ENCODE measurements around the gene RNASET2. TPM values are rescaled to one million over a fixed set of nuclear protein-coding genes. Genes with fewer than 3 reads are reported as not detected.

RNASET2 gene
- polyA plus RNA-seq, 2 of the 4 experiments (the other 2 are of a cell fraction) = 9.3 to 11.2 TPM

- H3K4me2 ChIP-seq = no peak overlapping the region
- no peak overlapping the region for H3K27ac ChIP-seq
- 80% methylated on average over 17 of the region's 19 CpGs for WGBS (ENCODE audit: missing lambda C conversion rate)
- FAIRE-seq (no peak), DNase-seq (ENCODE audit: low read depth in 1 of 2, low spot score in 1 of 2) (no peak), ATAC-seq (no peak)
- no peaks in the 10 kb centered on the region for H3K9me3 ChIP-seq
- TF ChIP-seq EHMT2 (IDR thresholded peaks at IDR 0.05; ENCODE audit: low read depth) (no peak), HOXB13 (CRISPR knock-in tag; IDR thresholded peaks at IDR 0.05; ENCODE audit: low read depth) (no peak)
- TF ChIP-seq, protein P1, sequence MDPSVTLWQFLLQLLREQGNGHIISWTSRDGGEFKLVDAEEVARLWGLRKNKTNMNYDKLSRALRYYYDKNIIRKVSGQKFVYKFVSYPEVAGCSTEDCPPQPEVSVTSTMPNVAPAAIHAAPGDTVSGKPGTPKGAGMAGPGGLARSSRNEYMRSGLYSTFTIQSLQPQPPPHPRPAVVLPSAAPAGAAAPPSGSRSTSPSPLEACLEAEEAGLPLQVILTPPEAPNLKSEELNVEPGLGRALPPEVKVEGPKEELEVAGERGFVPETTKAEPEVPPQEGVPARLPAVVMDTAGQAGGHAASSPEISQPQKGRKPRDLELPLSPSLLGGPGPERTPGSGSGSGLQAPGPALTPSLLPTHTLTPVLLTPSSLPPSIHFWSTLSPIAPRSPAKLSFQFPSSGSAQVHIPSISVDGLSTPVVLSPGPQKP (IDR thresholded peaks at IDR 0.05; ENCODE audit: low read depth, low read length) = no peak
- ChIA-PET CTCF (no interaction called here), POLR2A (no interaction called here)
- no peaks in the 10 kb centered on the region for H3K4me1 ChIP-seq
- no peak overlapping the region for H3K4me3 ChIP-seq
Observed at GRCh38 chr6:166925141-166925996, 31.0 kb downstream of the RNASET2 start.

DNA sequence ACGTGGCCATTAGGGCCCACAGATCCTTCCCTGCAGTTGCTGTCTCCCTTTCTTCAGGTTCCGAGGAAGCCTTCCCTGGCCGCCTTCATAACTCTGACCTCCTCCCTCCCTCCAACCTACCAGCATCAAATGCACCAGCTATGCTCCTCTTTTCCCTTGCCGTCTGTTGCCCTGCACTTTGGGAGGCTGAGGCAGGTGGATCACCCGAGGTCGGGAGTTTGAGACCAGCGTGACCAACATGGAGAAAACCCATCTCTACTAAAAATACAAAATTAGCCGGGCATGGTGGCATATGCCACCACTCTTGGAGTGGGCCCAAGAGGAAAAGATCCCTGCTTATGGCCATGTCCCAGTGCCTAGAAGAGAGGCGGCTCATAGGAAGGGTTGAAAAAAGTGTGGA, 31.8 kb downstream of the RNASET2 start:
- no peak overlapping the region for H3K4me2 ChIP-seq

More for the DNA sequence above, 31.8 kb downstream of the RNASET2 start:
- ChIA-PET POLR2A (no interaction called here), CTCF (no interaction called here)
- H3K9me3 ChIP-seq = no peaks in the 10 kb centered on the region
- H3K4me1 ChIP-seq = no peaks in the 10 kb centered on the region
- 92% methylated on average over 9 of the region's 9 CpGs for WGBS (ENCODE audit: missing lambda C conversion rate)
- ATAC-seq (no peak), DNase-seq (ENCODE audit: low read depth in 1 of 2, low spot score in 1 of 2) (no peak), FAIRE-seq (no peak)
- H3K27ac ChIP-seq = no peak overlapping the region
- no peak overlapping the region for H3K4me3 ChIP-seq
- TF ChIP-seq POLR2A (IDR thresholded peaks at IDR 0.05; ENCODE audit: low read length) (no peak), CHD2 (IDR thresholded peaks at IDR 0.05; ENCODE audit: low read length, partially characterized antibody) (no peak), CBX8 (IDR thresholded peaks at IDR 0.05) (no peak), GATA3 (IDR thresholded peaks at IDR 0.05; ENCODE audit: borderline replicate concordance) (no peak), ZSCAN20 (CRISPR knock-in tag; IDR thresholded peaks at IDR 0.05) (no peak), E2F6 (IDR thresholded peaks at IDR 0.05; ENCODE audit: borderline replicate concordance, low read depth) (no peak), RNF2 (IDR thresholded peaks at IDR 0.05; ENCODE audit: borderline replicate concordance, low read depth) (no peak), HEYL (CRISPR knock-in tag; IDR thresholded peaks at IDR 0.05) (no peak), HOXA7 (CRISPR knock-in tag; IDR thresholded peaks at IDR 0.05) (no peak), HDAC2 (IDR thresholded peaks at IDR 0.05) (no peak), ZNF302 (CRISPR knock-in tag; IDR thresholded peaks at IDR 0.05) (no peak), MAZ (IDR thresholded peaks at IDR 0.05; ENCODE audit: borderline replicate concordance, low read depth, low read length) (no peak), KDM1A (IDR thresholded peaks at IDR 0.05; ENCODE audit: low read depth) (no peak), NFE2L2 (conservative IDR thresholded peaks at IDR 0.05; ENCODE audit: low read length) (no peak), EHF (CRISPR knock-in tag; IDR thresholded peaks at IDR 0.05) (no peak), USF2 (IDR thresholded peaks at IDR 0.05) (no peak), BHLHE40 (IDR thresholded peaks at IDR 0.05; ENCODE audit: low read depth, low read length) (no peak)
- TF ChIP-seq, protein P2, sequence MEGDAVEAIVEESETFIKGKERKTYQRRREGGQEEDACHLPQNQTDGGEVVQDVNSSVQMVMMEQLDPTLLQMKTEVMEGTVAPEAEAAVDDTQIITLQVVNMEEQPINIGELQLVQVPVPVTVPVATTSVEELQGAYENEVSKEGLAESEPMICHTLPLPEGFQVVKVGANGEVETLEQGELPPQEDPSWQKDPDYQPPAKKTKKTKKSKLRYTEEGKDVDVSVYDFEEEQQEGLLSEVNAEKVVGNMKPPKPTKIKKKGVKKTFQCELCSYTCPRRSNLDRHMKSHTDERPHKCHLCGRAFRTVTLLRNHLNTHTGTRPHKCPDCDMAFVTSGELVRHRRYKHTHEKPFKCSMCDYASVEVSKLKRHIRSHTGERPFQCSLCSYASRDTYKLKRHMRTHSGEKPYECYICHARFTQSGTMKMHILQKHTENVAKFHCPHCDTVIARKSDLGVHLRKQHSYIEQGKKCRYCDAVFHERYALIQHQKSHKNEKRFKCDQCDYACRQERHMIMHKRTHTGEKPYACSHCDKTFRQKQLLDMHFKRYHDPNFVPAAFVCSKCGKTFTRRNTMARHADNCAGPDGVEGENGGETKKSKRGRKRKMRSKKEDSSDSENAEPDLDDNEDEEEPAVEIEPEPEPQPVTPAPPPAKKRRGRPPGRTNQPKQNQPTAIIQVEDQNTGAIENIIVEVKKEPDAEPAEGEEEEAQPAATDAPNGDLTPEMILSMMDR (IDR thresholded peaks at IDR 0.05) = no peak
- TF ChIP-seq, protein P3, sequence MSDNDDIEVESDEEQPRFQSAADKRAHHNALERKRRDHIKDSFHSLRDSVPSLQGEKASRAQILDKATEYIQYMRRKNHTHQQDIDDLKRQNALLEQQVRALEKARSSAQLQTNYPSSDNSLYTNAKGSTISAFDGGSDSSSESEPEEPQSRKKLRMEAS (IDR thresholded peaks at IDR 0.05) = no peak
- TF ChIP-seq, protein P4, sequence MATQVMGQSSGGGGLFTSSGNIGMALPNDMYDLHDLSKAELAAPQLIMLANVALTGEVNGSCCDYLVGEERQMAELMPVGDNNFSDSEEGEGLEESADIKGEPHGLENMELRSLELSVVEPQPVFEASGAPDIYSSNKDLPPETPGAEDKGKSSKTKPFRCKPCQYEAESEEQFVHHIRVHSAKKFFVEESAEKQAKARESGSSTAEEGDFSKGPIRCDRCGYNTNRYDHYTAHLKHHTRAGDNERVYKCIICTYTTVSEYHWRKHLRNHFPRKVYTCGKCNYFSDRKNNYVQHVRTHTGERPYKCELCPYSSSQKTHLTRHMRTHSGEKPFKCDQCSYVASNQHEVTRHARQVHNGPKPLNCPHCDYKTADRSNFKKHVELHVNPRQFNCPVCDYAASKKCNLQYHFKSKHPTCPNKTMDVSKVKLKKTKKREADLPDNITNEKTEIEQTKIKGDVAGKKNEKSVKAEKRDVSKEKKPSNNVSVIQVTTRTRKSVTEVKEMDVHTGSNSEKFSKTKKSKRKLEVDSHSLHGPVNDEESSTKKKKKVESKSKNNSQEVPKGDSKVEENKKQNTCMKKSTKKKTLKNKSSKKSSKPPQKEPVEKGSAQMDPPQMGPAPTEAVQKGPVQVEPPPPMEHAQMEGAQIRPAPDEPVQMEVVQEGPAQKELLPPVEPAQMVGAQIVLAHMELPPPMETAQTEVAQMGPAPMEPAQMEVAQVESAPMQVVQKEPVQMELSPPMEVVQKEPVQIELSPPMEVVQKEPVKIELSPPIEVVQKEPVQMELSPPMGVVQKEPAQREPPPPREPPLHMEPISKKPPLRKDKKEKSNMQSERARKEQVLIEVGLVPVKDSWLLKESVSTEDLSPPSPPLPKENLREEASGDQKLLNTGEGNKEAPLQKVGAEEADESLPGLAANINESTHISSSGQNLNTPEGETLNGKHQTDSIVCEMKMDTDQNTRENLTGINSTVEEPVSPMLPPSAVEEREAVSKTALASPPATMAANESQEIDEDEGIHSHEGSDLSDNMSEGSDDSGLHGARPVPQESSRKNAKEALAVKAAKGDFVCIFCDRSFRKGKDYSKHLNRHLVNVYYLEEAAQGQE (IDR thresholded peaks at IDR 0.05) = no peak

Measured in A549 (cell line).